ENCODE results near the gene RAD51B.

DNA sequence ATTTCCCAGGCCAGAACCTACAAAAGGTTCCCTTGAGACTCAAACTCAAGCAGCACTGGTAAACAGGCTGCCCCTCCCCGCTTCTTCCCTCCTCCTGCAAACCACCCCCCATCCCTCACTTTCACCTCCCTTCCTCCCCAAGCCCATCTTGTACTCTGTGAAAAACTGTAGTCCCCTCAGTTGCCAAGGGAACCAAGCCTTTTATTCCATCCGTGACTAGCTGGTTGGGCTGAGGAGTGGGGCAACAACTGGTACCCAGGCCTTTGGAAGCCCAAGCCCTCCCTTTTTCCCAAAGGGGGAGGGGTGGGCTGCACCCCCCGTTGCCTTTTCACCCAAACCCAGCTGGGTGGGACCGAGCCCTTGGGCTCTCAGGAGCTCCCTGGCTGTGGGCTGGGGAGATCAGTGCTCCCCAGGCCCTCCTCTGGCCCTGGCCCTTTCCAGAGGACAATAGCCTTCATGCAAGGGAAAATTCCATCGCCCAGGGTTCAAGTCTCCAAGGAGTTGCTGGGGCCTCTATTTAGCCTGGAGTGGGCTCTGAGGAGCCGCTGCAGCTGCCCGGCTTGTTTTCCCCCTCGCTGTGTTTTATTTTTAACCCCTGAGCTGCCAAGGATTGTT is 911.3 kb downstream of the RAD51B start:
- TF ChIP-seq, protein P1, sequence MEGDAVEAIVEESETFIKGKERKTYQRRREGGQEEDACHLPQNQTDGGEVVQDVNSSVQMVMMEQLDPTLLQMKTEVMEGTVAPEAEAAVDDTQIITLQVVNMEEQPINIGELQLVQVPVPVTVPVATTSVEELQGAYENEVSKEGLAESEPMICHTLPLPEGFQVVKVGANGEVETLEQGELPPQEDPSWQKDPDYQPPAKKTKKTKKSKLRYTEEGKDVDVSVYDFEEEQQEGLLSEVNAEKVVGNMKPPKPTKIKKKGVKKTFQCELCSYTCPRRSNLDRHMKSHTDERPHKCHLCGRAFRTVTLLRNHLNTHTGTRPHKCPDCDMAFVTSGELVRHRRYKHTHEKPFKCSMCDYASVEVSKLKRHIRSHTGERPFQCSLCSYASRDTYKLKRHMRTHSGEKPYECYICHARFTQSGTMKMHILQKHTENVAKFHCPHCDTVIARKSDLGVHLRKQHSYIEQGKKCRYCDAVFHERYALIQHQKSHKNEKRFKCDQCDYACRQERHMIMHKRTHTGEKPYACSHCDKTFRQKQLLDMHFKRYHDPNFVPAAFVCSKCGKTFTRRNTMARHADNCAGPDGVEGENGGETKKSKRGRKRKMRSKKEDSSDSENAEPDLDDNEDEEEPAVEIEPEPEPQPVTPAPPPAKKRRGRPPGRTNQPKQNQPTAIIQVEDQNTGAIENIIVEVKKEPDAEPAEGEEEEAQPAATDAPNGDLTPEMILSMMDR (conservative IDR thresholded peaks at IDR 0.05): no peak
- TF ChIP-seq EZH2 (IDR thresholded peaks at IDR 0.05; ENCODE audit: low read depth): no peak
